SH-SY5Y (cell line): ENCODE measurements around the gene CLSTN2.

Experiments used
- GATA2 ChIP-seq: IDR thresholded peaks from 2 replicates; pipeline ENCODE4 v1.6.1; 2011; ENCODE audit warnings: mild to moderate bottlenecking, low read depth, low read length
- GATA3 ChIP-seq: IDR thresholded peaks from 2 replicates; pipeline ENCODE4 v1.6.1; 2011; ENCODE audit warnings: low read depth, mild to moderate bottlenecking, low read length, moderate library complexity

DNA sequence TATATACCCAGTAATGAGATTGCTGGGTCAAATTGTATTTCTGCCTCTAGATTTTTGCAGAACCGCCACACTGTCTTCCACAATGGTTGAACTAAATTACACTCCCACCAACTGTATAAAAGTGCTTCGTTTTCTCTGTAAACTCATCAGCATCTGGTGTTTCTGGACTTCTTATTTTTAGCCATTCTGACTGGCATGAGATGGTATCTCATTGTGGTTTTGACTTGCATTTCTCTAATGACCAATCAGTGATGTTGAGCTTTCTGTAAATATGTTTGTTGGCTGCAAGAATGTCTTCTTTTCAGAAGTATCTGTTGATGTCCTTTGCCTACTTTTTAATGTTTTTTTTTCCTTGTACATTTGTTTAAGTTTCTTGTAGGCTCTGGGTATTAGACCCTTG lies 560.0 kb downstream of the CLSTN2 start:
- no peak for TF ChIP-seq GATA2
- TF ChIP-seq GATA3 = no peak
